Panc1 (cell line): ENCODE measurements around the gene IFNAR2. TPM values are rescaled to one million over a fixed set of nuclear protein-coding genes. Genes with fewer than 3 reads are reported as not detected.

Source experiments
- ATAC-seq: fragments of 200-7000 bp; cut with Tn5 transposase; 2 replicates; pipeline ENCODE4 v1.9.1; 2020; ENCODE audit warnings: mild to moderate bottlenecking, moderate library complexity
- BruUV-seq: library from RNA; stranded (reverse); fragments of 400-500 nt; replicated peaks from 2 replicates; lab custom pipeline; 2021; lab: Mats Ljungman, UMichigan
- CTCF ChIA-PET: fragments of 300-600 bp; sonication (Branson Sonifier 250); formaldehyde crosslinking; loops from one replicate; lab custom pipeline; 2022; ENCODE audit warnings: antibody characterized with exemption; lab: Charles Lee
- POLR2A ChIA-PET: fragments of 300-600 bp; sonication (Branson Sonifier 250); formaldehyde crosslinking; loops from one replicate; lab custom pipeline; 2022; ENCODE audit warnings: antibody characterized with exemption; lab: Charles Lee
- DNase-seq: peaks from one replicate; pipeline ENCODE4 v3.0.0-alpha.2; 2010; ENCODE audit warnings: low read depth, low spot score
- H3K27ac ChIP-seq: 2 replicates; pipeline ENCODE4 v1.5.1; 2011; ENCODE audit warnings: mild to moderate bottlenecking, low read length, inconsistent platforms
- H3K27me3 ChIP-seq: fragments of 200-500 bp; sonication (Bioruptor generic); 2 replicates; pipeline ENCODE4 v1.6.0; 2014; ENCODE audit warnings: low read length, inconsistent platforms; ENCODE audit not compliant: control insufficient read depth, insufficient read depth
- H3K36me3 ChIP-seq: fragments of 200-500 bp; sonication (Bioruptor generic); 2 replicates; pipeline ENCODE4 v1.5.1; 2014; ENCODE audit warnings: inconsistent platforms, mild to moderate bottlenecking, low read length, moderate library complexity; ENCODE audit not compliant: control insufficient read depth, insufficient read depth
- H3K4me1 ChIP-seq: 2 replicates; pipeline ENCODE4 v1.5.1; 2011; ENCODE audit warnings: inconsistent platforms, mild to moderate bottlenecking, low read length, moderate library complexity; ENCODE audit not compliant: control insufficient read depth, insufficient read depth
- H3K4me3 ChIP-seq, 2 experiments: 2 replicates each; pipeline ENCODE4 v1.5.1; 2011 to 2012; ENCODE audit warnings: low read depth in 2 of 2, low read length in 2 of 2, mild to moderate bottlenecking in 2 of 2, inconsistent platforms in 1 of 2, moderate library complexity in 1 of 2
- H3K9me3 ChIP-seq: fragments of 200-500 bp; sonication (Bioruptor generic); 2 replicates; pipeline ENCODE4 v1.5.1; 2014; ENCODE audit warnings: low read depth, mild to moderate bottlenecking, inconsistent platforms, low read length, moderate library complexity; ENCODE audit not compliant: control insufficient read depth, insufficient read depth
- POLR2AphosphoS5 ChIP-seq: IDR thresholded peaks from 2 replicates; pipeline ENCODE4 v1.6.1; 2012; ENCODE audit warnings: mild to moderate bottlenecking, low read depth, low read length, moderate library complexity
- SIN3A ChIP-seq: IDR thresholded peaks from 2 replicates; pipeline ENCODE4 v1.6.1; 2012; ENCODE audit warnings: low read depth, mild to moderate bottlenecking, low read length, moderate library complexity, borderline replicate concordance; ENCODE audit not compliant: insufficient read depth
- TCF7L2 ChIP-seq: IDR thresholded peaks from 2 replicates; pipeline ENCODE4 v1.6.1; 2011; ENCODE audit warnings: mild to moderate bottlenecking, low read depth, low read length, inconsistent platforms
- in situ Hi-C: cut with HindIII; loops from 2 replicates; pipeline ENCODE4 v1.10.0; 2016; ENCODE audit warnings: low sequenced_read_pairs, low pct_unique_long_range_greater_than_20kb
- intact Hi-C: fragments of 100-400 bp; cut with micrococcal nuclease; formaldehyde crosslinking; loops from one replicate; pipeline ENCODE4 v1.10.0; 2022; ENCODE audit not compliant: unreplicated experiment
- total RNA-seq: library from RNA; stranded (reverse); gene quantifications from one replicate; pipeline ENCODE4 v1.2.1, GENCODE V29; 2021; ENCODE audit not compliant: unreplicated experiment
- TF ChIP-seq, protein P1 (sequence below), 2 experiments: IDR thresholded peaks; 2 replicates each; pipeline ENCODE4 v1.6.1; 2011 to 2012; ENCODE audit warnings: low read depth in 2 of 2, control low read depth in 1 of 2, low read length in 1 of 2, mild to moderate bottlenecking in 1 of 2, moderate library complexity in 1 of 2; ENCODE audit not compliant: insufficient read depth in 1 of 2
- TF ChIP-seq, protein P2 (sequence below): fragments of 450-650 bp; IDR thresholded peaks from 2 replicates; pipeline ENCODE4 v1.5.1; 2017; ENCODE audit warnings: mild to moderate bottlenecking

IFNAR2 gene
- total RNA-seq, 1 experiment from 2014 or later, result 18.2 TPM

DNA sequence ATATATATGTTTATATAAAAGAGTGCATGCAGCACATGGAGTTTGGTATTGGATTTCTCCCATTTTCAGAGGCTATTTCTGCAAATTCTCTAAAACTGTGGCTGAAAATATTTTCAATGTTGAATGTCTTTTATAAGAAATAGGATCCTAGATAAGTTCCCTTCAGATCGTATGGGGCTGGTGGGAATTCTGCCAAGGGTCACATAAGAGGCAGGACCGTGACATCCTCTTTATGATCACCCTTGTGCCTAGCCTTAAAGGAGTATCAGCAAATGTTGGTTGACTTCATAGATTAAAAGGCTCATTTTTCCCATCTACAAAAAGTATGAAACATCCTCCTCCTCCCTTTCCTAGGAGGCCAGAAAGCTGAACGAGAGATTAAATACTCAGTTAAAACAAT, 1.3 kb upstream of the IFNAR2 start:
- in situ Hi-C loops (no loop called here), intact Hi-C loops (no loop called here)
- H3K27ac ChIP-seq, result no peak overlapping the region
- H3K36me3 ChIP-seq, result no peaks in the 10 kb centered on the region
- TF ChIP-seq SIN3A (no peak), POLR2AphosphoS5 (no peak), TCF7L2 (no peak)
- TF ChIP-seq, protein P1, sequence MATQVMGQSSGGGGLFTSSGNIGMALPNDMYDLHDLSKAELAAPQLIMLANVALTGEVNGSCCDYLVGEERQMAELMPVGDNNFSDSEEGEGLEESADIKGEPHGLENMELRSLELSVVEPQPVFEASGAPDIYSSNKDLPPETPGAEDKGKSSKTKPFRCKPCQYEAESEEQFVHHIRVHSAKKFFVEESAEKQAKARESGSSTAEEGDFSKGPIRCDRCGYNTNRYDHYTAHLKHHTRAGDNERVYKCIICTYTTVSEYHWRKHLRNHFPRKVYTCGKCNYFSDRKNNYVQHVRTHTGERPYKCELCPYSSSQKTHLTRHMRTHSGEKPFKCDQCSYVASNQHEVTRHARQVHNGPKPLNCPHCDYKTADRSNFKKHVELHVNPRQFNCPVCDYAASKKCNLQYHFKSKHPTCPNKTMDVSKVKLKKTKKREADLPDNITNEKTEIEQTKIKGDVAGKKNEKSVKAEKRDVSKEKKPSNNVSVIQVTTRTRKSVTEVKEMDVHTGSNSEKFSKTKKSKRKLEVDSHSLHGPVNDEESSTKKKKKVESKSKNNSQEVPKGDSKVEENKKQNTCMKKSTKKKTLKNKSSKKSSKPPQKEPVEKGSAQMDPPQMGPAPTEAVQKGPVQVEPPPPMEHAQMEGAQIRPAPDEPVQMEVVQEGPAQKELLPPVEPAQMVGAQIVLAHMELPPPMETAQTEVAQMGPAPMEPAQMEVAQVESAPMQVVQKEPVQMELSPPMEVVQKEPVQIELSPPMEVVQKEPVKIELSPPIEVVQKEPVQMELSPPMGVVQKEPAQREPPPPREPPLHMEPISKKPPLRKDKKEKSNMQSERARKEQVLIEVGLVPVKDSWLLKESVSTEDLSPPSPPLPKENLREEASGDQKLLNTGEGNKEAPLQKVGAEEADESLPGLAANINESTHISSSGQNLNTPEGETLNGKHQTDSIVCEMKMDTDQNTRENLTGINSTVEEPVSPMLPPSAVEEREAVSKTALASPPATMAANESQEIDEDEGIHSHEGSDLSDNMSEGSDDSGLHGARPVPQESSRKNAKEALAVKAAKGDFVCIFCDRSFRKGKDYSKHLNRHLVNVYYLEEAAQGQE (IDR thresholded peaks at IDR 0.05; ENCODE audit: insufficient read depth in 1 of 2, low read depth in 2 of 2, low read length in 1 of 2), result no peak
- TF ChIP-seq, protein P2, sequence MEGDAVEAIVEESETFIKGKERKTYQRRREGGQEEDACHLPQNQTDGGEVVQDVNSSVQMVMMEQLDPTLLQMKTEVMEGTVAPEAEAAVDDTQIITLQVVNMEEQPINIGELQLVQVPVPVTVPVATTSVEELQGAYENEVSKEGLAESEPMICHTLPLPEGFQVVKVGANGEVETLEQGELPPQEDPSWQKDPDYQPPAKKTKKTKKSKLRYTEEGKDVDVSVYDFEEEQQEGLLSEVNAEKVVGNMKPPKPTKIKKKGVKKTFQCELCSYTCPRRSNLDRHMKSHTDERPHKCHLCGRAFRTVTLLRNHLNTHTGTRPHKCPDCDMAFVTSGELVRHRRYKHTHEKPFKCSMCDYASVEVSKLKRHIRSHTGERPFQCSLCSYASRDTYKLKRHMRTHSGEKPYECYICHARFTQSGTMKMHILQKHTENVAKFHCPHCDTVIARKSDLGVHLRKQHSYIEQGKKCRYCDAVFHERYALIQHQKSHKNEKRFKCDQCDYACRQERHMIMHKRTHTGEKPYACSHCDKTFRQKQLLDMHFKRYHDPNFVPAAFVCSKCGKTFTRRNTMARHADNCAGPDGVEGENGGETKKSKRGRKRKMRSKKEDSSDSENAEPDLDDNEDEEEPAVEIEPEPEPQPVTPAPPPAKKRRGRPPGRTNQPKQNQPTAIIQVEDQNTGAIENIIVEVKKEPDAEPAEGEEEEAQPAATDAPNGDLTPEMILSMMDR, result no peak
- DNase-seq, result no peak
- H3K4me3 ChIP-seq, result no peak overlapping the region
- POLR2A ChIA-PET, result interaction anchor here (0.7 kb wide), 2 partner anchors 8 to 11 kb away, joined by 3 read pairs; no protein-coding TSS in a partner anchor
- BruUV-seq, result no TSS peak
- CTCF ChIA-PET, result no interaction called here
- ATAC-seq, result no peak
- H3K4me1 ChIP-seq, result peaks cover 4% of the 10 kb centered on the region; the same call in 1 of the 2 replicates
- no peaks in the 10 kb centered on the region for H3K9me3 ChIP-seq
- H3K27me3 ChIP-seq, result no peaks in the 10 kb centered on the region

DNA sequence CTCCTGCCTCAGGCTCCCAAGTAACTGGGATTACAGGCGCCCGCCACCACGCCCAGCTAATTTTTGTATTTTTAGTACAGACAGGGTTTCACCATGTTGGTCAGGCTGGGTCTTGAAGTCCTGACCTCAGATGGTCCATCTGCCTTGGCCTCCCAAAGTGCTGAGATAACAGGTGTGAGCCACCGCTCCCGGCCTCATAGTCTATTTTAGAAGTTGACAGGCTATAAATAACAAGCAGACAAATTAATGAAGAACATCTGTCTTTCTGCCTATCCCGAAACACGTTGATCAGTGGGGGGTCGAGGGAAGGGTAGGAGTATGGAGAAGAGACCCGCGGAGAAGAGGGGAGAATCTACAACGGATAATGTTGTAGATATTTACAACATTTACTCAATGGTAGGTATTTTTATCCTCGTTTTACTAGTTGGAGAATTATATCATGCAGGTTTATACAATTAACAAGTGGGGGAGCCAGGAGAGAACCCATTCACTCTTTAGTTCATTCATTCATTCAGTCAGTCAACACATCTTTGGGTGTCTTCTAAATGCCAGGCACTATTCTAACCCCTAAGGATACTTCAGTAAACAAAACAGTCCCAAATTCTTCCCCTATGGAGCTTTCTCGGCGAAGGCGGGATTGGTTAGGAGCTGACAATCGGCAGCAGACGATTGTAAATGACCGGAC, 497 bp upstream of the IFNAR2 start:
- ATAC-seq, result no peak
- peaks cover 4% of the 10 kb centered on the region; the same call in 1 of the 2 replicates for H3K4me1 ChIP-seq
- intact Hi-C loops, result no loop called here
- POLR2A ChIA-PET, result interaction anchor here (0.7 kb wide), 1 partner anchor 9 kb away, joined by 3 read pairs; no protein-coding TSS in a partner anchor
- BruUV-seq, result no TSS peak
- no peaks in the 10 kb centered on the region; the same call in 1 of the 2 replicates for H3K36me3 ChIP-seq
- CTCF ChIA-PET, result no interaction called here
- no peak for DNase-seq
- H3K27me3 ChIP-seq, result no peaks in the 10 kb centered on the region
- no peak overlapping the region for H3K27ac ChIP-seq
- TF ChIP-seq POLR2AphosphoS5, result no peak
- TF ChIP-seq SIN3A, result no peak
- TF ChIP-seq TCF7L2, result no peak
- TF ChIP-seq, protein P2, result no peak
- TF ChIP-seq, protein P1 (IDR thresholded peaks at IDR 0.05; ENCODE audit: insufficient read depth in 1 of 2, low read depth in 2 of 2, low read length in 1 of 2), result no peak
- H3K9me3 ChIP-seq, result no peaks in the 10 kb centered on the region
- H3K4me3 ChIP-seq, result peak overlapping the region; percentile 43 to 78
- in situ Hi-C loops, result no loop called here
